ENCODE measurements around the gene IRAK3.
"Not testable (repeated sequence)": the region's sequence is repeated elsewhere in the genome, so short reads cannot be mapped to it uniquely, and the experiment has no call there.

IRAK3 gene

DNA sequence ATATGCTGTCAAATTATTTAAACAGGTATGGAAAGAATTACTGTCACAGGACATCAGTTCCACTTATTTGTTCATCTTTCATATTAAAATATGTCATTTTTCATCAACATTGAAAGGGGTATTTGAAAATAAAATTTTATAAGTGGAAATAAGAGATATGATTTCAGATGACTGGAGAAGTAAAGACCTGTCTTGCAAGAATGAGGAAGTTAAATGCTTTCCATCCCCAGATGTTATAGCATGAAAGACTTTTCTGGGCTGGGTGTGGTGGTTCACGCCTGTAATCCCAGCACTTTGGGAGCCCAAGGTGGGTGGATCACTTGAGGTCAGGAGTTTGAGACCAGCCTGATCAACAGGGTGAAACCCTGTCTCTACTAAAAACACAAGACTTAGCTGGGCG, 22.6 kb downstream of the IRAK3 start:
- not testable (repeated sequence) for DNase-seq (ENCODE audit: low read depth in 1 of 2, low spot score in 1 of 2)

GRCh38 chr12:66213011-66213410, 24.0 kb downstream of the IRAK3 start:
- not testable (repeated sequence) for DNase-seq (ENCODE audit: low read depth in 1 of 2, low spot score in 1 of 2)

- no peak for DNase-seq (ENCODE audit: low read depth in 1 of 2, low spot score in 1 of 2)
Measured at GRCh38 chr12:66217342-66217917, 28.4 kb downstream of the IRAK3 start.

DNA sequence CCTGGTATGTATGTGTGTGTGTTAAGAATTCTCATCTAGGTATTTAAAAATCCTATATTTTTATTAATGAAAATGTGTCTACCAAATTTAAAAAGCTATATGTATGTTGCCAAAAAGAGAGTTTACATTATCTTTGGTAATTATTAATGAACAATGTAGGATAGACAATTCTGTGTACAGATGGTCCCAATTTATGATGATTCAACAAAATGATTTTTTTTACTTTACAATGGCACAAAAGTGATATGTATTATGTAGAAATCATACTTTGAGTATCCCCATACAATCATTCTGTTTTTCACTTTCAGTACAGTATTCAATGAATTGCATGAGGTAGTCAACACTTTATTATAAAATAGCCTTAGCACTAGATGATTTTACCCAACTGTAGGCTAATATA, 39.4 kb downstream of the IRAK3 start:
- DNase-seq (ENCODE audit: low read depth in 1 of 2, low spot score in 1 of 2), result no peak

DNA sequence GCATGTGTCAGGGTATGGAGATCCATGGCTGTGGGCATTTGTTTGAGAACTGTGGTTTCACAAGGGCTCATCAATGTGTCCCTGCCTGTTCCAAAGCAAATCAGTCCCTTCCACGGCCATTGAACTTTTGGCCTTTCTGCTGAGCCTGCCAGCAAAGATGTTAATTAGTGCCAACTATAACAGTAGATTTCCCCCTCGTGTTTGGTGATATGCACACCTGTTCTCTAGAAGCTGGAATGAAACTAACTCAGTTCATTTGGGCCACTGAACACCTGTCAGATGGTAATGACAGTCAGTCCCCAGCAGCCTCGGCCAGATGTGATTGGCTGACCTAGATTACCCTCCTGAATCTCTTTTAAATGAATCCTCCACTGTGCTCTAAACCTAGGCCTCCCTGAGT, 43.2 kb downstream of the IRAK3 start:
- DNase-seq (ENCODE audit: low read depth in 1 of 2, low spot score in 1 of 2), result no peak

DNA sequence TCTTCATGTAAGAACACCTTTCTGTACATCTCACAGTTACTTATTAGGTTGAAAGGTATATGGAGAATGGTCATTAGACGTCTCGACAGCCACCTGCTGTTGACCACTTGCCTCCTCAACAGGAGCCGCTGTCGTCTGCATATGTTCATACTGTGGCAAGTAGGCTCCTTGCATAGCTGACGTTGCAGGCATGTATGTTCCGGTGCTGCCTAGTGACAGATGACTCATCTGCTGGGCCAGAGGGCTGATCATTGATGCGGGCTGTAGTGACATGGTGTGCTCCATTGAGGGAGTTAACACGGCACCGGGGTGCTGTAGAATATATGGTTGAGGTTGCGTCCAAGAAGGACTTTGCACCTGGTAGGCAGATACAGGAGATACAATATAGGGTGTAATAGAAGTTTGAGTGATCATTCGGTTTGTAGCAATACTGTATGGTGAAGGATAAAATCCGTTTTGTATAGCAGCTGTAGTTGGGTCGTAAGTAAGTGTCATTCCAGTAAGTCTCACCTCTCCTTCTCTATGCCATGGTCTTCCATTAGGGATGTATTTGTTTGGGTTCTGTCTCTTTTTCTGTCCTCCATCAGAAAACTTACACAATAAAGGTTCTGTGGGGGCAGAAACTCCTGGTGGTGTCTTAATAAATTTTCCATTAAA, 45.2 kb downstream of the IRAK3 start:
- peak in 1 of 2 donors; percentile 4 for DNase-seq (ENCODE audit: low read depth in 1 of 2, low spot score in 1 of 2)

DNA sequence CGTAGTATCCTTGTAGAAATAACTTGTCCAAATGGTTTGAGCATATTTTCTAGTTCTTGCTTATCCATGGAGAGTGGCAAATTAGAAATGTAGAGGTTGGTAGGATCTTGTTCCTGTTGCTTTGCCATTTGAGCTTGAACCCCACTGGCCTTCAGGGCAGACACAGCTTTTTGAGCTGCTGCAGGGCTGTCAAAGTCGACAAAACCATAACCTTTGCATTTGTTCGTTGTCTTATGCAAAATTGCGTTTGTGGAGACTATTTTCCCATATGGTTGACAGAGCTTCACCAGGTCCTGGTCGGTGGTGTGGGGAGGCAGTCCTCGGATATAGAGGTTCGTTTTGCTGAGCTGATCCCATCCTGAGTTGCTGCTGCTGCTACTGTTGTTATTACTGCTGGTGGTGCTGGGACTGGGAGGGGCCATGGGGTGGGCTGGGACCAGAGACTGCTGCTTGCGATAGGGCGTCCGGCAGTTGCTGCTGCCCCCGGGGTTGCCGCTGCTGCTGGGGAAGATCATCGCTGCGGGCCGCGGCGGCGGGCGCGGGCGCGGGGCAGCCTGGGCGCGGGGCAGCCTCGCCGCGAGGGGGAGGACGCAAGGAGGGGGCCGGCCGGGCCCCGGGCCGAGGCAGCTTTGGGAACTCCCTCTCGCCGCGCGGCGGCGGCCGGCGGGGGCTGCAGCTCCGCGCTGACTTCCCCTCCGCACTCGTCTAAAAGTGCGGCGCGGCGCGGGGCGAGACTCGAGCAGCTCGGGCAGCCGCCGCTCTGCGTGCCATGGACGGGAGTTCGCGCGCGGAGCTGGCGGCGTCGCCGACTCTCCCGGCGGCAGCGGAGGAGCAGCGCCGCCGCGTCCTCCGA, 46.0 kb downstream of the IRAK3 start:
- DNase-seq (ENCODE audit: low read depth in 1 of 2, low spot score in 1 of 2), result not testable (repeated sequence)

GRCh38 chr12:66235626-66236281, 46.7 kb downstream of the IRAK3 start:
- DNase-seq (ENCODE audit: low read depth in 1 of 2, low spot score in 1 of 2), result no peak

DNA sequence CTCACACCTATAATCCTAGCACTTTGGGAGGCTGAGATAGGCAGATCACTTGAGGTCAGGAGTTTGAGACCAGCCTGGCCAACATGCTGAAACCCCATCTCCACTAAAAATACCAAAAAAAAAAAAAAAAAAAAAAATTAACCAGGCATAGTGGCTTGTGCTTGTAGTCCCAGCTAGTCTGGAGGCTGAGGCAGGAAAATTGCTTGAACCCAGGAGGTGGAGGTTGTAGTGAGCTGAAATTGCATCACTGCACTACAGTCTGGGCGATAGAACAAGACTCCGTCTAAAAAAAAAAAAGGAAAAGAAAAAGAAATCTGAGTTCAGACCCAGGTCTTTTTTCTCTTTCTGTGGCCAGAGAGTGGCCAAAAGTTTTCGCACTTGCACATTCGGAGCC, 47.3 kb downstream of the IRAK3 start:
- not testable (repeated sequence) for DNase-seq (ENCODE audit: low read depth in 1 of 2, low spot score in 1 of 2)

GRCh38 chr12:66236969-66237368, 48.0 kb downstream of the IRAK3 start:
- DNase-seq (ENCODE audit: low read depth in 1 of 2, low spot score in 1 of 2), result no peak

DNA sequence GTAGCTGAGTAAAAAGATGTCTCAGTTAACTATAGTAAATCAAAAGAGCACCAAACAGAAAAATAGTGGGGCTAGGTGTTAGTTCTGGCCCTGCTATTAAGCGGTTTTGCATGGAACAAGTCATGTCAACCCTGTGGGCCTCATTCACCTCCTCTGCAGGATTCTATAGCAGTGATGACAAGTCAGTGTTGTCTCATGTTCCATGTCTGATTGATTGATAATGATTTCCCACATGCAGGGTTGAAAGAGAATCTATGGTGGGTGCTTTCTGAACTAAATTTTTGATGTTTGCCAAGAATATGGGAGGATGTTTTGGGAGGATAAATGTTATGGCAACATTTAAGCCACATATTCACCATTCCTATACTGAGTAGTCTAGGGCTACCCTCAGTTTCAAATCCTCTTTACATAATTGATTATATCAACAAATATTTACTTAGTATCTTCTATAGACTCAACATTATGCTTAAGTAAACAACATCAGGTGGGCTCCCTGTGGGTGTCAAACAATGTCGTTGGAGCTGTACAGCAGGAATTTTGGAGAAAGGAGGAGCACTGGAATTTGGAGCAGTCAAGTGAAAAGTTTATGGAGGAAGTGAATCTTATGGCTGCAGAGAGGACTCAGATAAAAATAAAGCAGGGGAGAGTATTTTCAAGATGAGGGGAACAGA, 48.6 kb downstream of the IRAK3 start:
- no peak for DNase-seq (ENCODE audit: low read depth in 1 of 2, low spot score in 1 of 2)

DNA sequence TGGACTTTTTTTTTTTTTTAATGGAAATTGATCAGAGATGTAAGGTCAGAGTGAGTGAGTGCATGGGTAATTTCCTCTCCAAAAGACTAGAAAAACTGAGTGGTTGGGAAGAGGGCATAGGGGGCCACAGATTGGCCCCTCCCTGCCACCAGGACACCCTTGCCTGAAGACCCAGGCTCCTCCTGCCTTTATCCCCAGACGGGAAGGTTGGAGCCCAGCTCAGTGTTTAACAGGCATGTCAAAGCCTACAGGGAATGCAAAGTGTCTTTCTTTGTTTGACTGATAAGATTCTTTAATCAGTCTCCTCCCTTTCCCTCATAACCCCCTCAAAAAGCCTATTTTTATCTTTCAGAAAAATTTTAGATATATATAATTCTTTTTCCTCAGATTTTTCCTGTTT, 50.3 kb downstream of the IRAK3 start:
- DNase-seq (ENCODE audit: low read depth in 1 of 2, low spot score in 1 of 2), result no peak

DNA sequence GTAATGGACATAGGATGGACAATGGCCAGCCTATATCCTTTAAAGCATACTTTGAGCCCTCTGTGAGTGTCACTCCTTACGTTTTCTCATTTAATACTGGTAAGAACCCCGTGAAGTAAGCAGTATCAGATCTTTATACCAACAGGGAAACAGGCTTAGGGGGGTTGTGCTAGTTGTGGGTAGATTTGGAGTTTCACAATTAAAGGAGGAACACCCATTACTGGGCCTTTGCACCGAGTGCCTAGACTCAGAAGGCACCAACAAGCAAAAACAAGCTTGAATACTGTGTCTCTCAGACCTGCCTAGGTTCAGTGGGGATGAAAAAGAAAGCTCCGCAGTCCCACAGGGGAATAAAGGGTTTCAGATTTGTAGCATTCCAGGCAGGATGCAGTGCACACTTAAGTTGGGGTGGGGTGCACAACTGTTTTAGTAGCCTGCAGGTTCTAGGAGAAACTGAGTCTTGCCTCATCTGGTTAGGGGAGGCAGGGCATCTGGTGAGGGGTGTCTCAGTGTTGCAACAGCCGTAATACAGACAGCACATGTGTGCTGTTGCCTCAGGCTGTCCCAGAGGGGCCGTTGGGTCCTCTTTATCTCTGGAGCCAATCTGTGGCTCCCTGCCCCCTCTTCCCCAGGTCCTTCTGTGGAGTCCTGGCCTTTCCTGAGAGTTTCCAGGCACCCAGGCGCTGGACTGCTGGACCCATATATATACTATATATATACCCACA, 51.2 kb downstream of the IRAK3 start:
- no peak for DNase-seq (ENCODE audit: low read depth in 1 of 2, low spot score in 1 of 2)

DNA sequence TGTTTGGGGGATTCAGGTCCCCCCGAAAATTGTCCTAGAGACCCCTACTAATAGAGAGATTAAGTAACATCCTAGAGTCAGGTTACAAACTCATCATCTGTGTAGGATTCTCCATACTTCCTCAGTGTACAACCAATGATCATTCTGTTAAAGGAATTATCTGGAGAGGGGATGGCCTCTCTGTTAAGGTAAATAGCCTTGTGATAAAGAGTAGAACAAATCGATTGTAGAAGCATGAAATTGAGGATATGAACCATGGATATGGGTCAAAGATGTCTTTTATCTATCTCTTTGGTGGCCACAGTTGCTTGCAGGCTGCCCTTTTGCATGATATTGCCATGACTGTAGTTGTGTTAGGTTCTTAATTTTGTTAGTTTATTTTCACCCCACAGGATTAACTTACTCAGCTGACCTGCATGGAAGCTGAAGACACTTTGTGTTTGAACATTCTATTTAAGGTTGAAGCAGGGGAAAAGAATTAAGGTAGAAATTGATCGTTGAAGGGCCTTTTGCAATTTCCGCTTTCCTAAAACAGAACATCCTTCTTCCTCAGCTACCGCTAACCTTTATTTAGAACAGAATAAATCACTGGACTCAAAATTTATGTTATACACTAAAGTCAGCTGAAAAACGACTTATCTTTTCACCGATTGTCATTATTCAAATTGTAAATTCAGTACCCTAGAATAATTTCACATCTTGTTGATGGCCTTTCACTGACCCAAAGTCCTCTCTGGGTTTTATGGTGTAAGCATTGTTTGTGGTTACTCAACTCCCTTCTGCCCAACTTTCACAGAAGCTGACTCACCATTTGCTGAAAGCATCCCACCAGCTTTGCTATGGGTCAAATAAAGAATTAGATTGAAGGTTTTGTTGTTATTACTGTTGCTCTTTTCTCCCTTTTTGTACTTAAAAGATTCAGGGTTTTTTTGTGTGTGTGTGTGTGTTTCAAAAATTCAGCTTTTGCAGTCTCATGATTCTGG, 52.3 kb downstream of the IRAK3 start:
- no peak for DNase-seq (ENCODE audit: low read depth in 1 of 2, low spot score in 1 of 2)

- DNase-seq (ENCODE audit: low read depth in 1 of 2, low spot score in 1 of 2), result no peak
Measured at GRCh38 chr12:66242311-66242710, 53.3 kb downstream of the IRAK3 start.

DNA sequence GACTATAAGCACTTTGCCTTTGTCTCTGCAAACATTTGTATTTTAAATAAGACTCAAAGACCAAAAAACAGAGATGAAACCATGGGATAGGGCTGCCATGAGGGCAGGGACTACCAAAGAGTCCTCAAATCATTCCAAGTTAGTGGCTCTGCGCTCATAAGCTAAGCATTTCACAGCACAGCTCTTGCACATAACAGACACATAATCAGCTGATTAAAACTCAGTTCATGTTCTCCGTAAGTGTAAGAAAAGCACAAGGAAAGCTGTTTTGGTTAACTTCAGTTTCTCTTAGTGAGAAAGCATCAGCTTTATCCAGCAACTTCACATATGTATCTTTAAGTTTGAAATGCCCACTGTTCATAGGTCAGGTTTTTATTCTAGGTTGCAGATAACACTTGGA, 54.9 kb downstream of the IRAK3 start:
- no peak for DNase-seq (ENCODE audit: low read depth in 1 of 2, low spot score in 1 of 2)

GRCh38 chr12:66244446-66244845, 55.4 kb downstream of the IRAK3 start:
- no peak for DNase-seq (ENCODE audit: low read depth in 1 of 2, low spot score in 1 of 2)

GRCh38 chr12:66247741-66248140, 58.7 kb downstream of the IRAK3 start:
- no peak for DNase-seq (ENCODE audit: low read depth in 1 of 2, low spot score in 1 of 2)

GRCh38 chr12:66251049-66251448, 62.0 kb downstream of the IRAK3 start:
- no peak for DNase-seq (ENCODE audit: low read depth in 1 of 2, low spot score in 1 of 2)
